ENCODE data around the gene HTR1E. TPM values are rescaled to one million over a fixed set of nuclear protein-coding genes. Genes with fewer than 3 reads are reported as not detected.

Gene HTR1E
- total and polyA plus RNA-seq, 3 donors from 2014 or later, result 0.39 to 0.87 (median 0.40) TPM

- intact Hi-C loops (cut with DNase I; ENCODE audit: low total_unique reads), result no loop called here
- 78 to 85% methylated on average over 4 of the region's 4 CpGs for WGBS, 2 donors
- H3K4me1 ChIP-seq, result no peaks in the 10 kb centered on the region
- H3K4me3 ChIP-seq, result no peak overlapping the region
- DNase-seq, result no peak
- no peak overlapping the region for H3K27ac ChIP-seq
- TF ChIP-seq POLR2A (IDR thresholded peaks at IDR 0.05) (no peak), CTCF (IDR thresholded peaks at IDR 0.05) (no peak)
- no peaks in the 10 kb centered on the region for H3K36me3 ChIP-seq (ENCODE audit: low read depth, missing control alignments)
- H3K9me3 ChIP-seq, result no peaks in the 10 kb centered on the region
- H3K27me3 ChIP-seq, result no peaks in the 10 kb centered on the region
Observed at GRCh38 chr6:87040729-87041128, 103.4 kb downstream of the HTR1E start.

GRCh38 chr6:87045521-87046075, 108.3 kb downstream of the HTR1E start:
- intact Hi-C loops (cut with DNase I; ENCODE audit: low total_unique reads), result no loop called here

GRCh38 chr6:87049779-87050178, 112.5 kb downstream of the HTR1E start:
- Histone ChIP-seq H3K4me3 (no peak overlapping the region), H3K9me3 (no peaks in the 10 kb centered on the region), H3K27ac (no peak overlapping the region), H3K4me1 (no peaks in the 10 kb centered on the region), H3K36me3 (ENCODE audit: low read depth, missing control alignments) (no peaks in the 10 kb centered on the region), H3K27me3 (no peaks in the 10 kb centered on the region)
- 79 to 88% methylated on average over 1 of the region's 1 CpG for WGBS, 2 donors
- no peak for DNase-seq
- no peak for TF ChIP-seq CTCF (IDR thresholded peaks at IDR 0.05)
- no peak for TF ChIP-seq POLR2A (IDR thresholded peaks at IDR 0.05)
- intact Hi-C loops (cut with DNase I; ENCODE audit: low total_unique reads), result no loop called here

More at GRCh38 chr6:87045521-87046075, 108.3 kb downstream of the HTR1E start:
- Histone ChIP-seq H3K9me3 (no peaks in the 10 kb centered on the region), H3K4me3 (no peak overlapping the region), H3K4me1 (no peaks in the 10 kb centered on the region), H3K27me3 (no peaks in the 10 kb centered on the region), H3K36me3 (ENCODE audit: low read depth, missing control alignments) (no peaks in the 10 kb centered on the region), H3K27ac (no peak overlapping the region)
- no peak for DNase-seq
- TF ChIP-seq POLR2A (IDR thresholded peaks at IDR 0.05) (no peak), CTCF (IDR thresholded peaks at IDR 0.05) (no peak)
- 51 to 53% methylated on average over 5 of the region's 5 CpGs for WGBS, 2 donors

GRCh38 chr6:87053312-87053711, 116.0 kb downstream of the HTR1E start:
- TF ChIP-seq CTCF (IDR thresholded peaks at IDR 0.05) (no peak), POLR2A (IDR thresholded peaks at IDR 0.05) (no peak)
- H3K9me3 ChIP-seq, result no peaks in the 10 kb centered on the region
- H3K4me1 ChIP-seq, result no peaks in the 10 kb centered on the region
- H3K27ac ChIP-seq, result no peak overlapping the region
- no peak overlapping the region for H3K4me3 ChIP-seq
- no peaks in the 10 kb centered on the region for H3K27me3 ChIP-seq
- intact Hi-C loops (cut with DNase I; ENCODE audit: low total_unique reads), result no loop called here
- WGBS, 2 donors, result 89 to 93% methylated on average over 1 of the region's 1 CpG
- H3K36me3 ChIP-seq (ENCODE audit: low read depth, missing control alignments), result no peaks in the 10 kb centered on the region
- DNase-seq, result no peak

- Histone ChIP-seq H3K27ac (no peak overlapping the region), H3K4me3 (no peak overlapping the region), H3K4me1 (no peaks in the 10 kb centered on the region), H3K36me3 (ENCODE audit: low read depth, missing control alignments) (no peaks in the 10 kb centered on the region), H3K9me3 (no peaks in the 10 kb centered on the region), H3K27me3 (no peaks in the 10 kb centered on the region)
- TF ChIP-seq CTCF (IDR thresholded peaks at IDR 0.05) (no peak), POLR2A (IDR thresholded peaks at IDR 0.05) (no peak)
- intact Hi-C loops (cut with DNase I; ENCODE audit: low total_unique reads), result no loop called here
- no peak for DNase-seq
- 92 to 93% methylated on average over 3 of the region's 3 CpGs for WGBS, 2 donors
Observed at GRCh38 chr6:87054143-87054833, 117.0 kb downstream of the HTR1E start.

Data from testis (tissue), 3 donors.